Keratinocyte (primary cell): Measurements from ENCODE around the gene RBMS3. TPM values are rescaled to one million over a fixed set of nuclear protein-coding genes. Genes with fewer than 3 reads are reported as not detected.
A peak's percentile ranks its signal among the peaks of the same experiment; 100 is the strongest.

Experiments
- DNase-seq: peaks from one replicate; pipeline ENCODE4 v3.0.0-alpha.2; 2011; ENCODE audit warnings: low read depth, missing footprints, low spot score
- FAIRE-seq: peaks from 2 replicates; lab custom pipeline; 2011; peaks lifted over from hg19 to GRCh38; lab: Jason Lieb, UNC
- H2AFZ ChIP-seq: 2 replicates; pipeline ENCODE4 v1.6.0; 2012; ENCODE audit warnings: low read length, control low read depth, inconsistent platforms; ENCODE audit not compliant: control insufficient read depth
- H3K27ac ChIP-seq: 2 replicates; pipeline ENCODE4 v1.5.1; 2011; ENCODE audit warnings: low read length; ENCODE audit not compliant: control insufficient read depth, insufficient read depth
- H3K27me3 ChIP-seq: 3 replicates; pipeline ENCODE4 v1.6.0; 2011; ENCODE audit warnings: low read length; ENCODE audit not compliant: control insufficient read depth, insufficient read depth; ENCODE audit errors: extremely low read depth
- H3K36me3 ChIP-seq, 2 experiments: 2 replicates in 1 of 2; 3 replicates in 1 of 2; pipeline ENCODE4 v1.5.1; 2011; ENCODE audit warnings: low read length in 2 of 2, mild to moderate bottlenecking in 1 of 2; ENCODE audit not compliant: control insufficient read depth in 2 of 2, insufficient read depth in 2 of 2; ENCODE audit errors: extremely low read depth in 1 of 2
- H3K4me1 ChIP-seq: 3 replicates; pipeline ENCODE4 v1.5.1; 2011; ENCODE audit warnings: low read length; ENCODE audit not compliant: control insufficient read depth, insufficient read depth; ENCODE audit errors: extremely low read depth
- H3K4me2 ChIP-seq: 3 replicates; pipeline ENCODE4 v1.6.0; 2011; ENCODE audit warnings: low read depth, low read length; ENCODE audit not compliant: control insufficient read depth, insufficient read depth; ENCODE audit errors: extremely low read depth
- H3K4me3 ChIP-seq, 3 experiments: fragments of 200-600 bp in 1 of 3; sonication (generic) in 1 of 3; 2 replicates in 2 of 3; 3 replicates in 1 of 3; pipeline ENCODE4 v1.5.1; 2011 to 2016; ENCODE audit warnings: low read length in 3 of 3, mild to moderate bottlenecking in 3 of 3, control low read depth in 2 of 3, inconsistent platforms in 1 of 3, low read depth in 1 of 3, mixed read lengths in 1 of 3, mixed run types in 1 of 3, moderate library complexity in 1 of 3; ENCODE audit not compliant: control insufficient read depth in 2 of 3, insufficient read depth in 2 of 3; ENCODE audit errors: extremely low read depth in 1 of 3
- H3K79me2 ChIP-seq: 2 replicates; pipeline ENCODE4 v1.6.0; 2012; ENCODE audit warnings: low read length; ENCODE audit not compliant: control insufficient read depth, insufficient read depth
- H3K9ac ChIP-seq: 3 replicates; pipeline ENCODE4 v1.6.0; 2011; ENCODE audit warnings: low read length; ENCODE audit not compliant: control insufficient read depth, insufficient read depth; ENCODE audit errors: extremely low read depth
- H3K9me1 ChIP-seq: 3 replicates; pipeline ENCODE4 v1.6.0; 2011; ENCODE audit warnings: low read length; ENCODE audit not compliant: control insufficient read depth, insufficient read depth; ENCODE audit errors: extremely low read depth
- H3K9me3 ChIP-seq: 2 replicates; pipeline ENCODE4 v1.5.1; 2012; ENCODE audit warnings: low read depth, low read length; ENCODE audit not compliant: control insufficient read depth
- H4K20me1 ChIP-seq: 3 replicates; pipeline ENCODE4 v1.6.0; 2011; ENCODE audit warnings: low read length; ENCODE audit not compliant: control insufficient read depth, insufficient read depth; ENCODE audit errors: extremely low read depth
- EZH2 ChIP-seq: IDR thresholded peaks from one replicate; pipeline ENCODE4 v1.6.1; 2012; ENCODE audit warnings: inconsistent platforms, mild to moderate bottlenecking, low read length, moderate library complexity
- dilution Hi-C: fragments of 300-500 bp; cut with MboI; formaldehyde crosslinking; loops from one replicate; pipeline ENCODE4 v1.7.0; 2020; ENCODE audit warnings: low sequenced_read_pairs; ENCODE audit not compliant: extremely low pct_ligation_motif_present
- polyA plus RNA-seq, 5 experiments: library from polyadenylated mRNA; depleted of rRNA in 3 of 5; stranded (reverse) in 3 of 5; stranded (forward) in 1 of 5; unstranded in 1 of 5; fragments of >200 nt; gene quantifications; 1 replicate in 1 of 5; 2 replicates in 3 of 5; 3 replicates in 1 of 5; pipeline versions ENCODE4 v1.2.1 to v1.2.3, GENCODE V29; 2011 to 2012; ENCODE audit warnings: missing spikeins in 2 of 5, low read depth in 1 of 5, low replicate concordance in 1 of 5
- TF ChIP-seq, protein P1 (sequence below), 3 experiments: IDR thresholded peaks in 1 of 3; conservative IDR thresholded peaks in 1 of 3; optimal IDR thresholded peaks in 1 of 3; 2 replicates in 2 of 3; 3 replicates in 1 of 3; pipeline versions ENCODE3 to v1.5.1; 2011; ENCODE audit warnings: low read length in 3 of 3, mild to moderate bottlenecking in 3 of 3, moderate library complexity in 2 of 3, control low read depth in 1 of 3, inconsistent platforms in 1 of 3; ENCODE audit not compliant: insufficient read depth in 2 of 3; ENCODE audit errors: extremely low read depth in 1 of 3

RBMS3 gene
- polyA plus RNA-seq, 1 donor (not counting 4 experiments of a cell fraction or from before 2014, with no cell fraction given), result 2.3 TPM

DNA sequence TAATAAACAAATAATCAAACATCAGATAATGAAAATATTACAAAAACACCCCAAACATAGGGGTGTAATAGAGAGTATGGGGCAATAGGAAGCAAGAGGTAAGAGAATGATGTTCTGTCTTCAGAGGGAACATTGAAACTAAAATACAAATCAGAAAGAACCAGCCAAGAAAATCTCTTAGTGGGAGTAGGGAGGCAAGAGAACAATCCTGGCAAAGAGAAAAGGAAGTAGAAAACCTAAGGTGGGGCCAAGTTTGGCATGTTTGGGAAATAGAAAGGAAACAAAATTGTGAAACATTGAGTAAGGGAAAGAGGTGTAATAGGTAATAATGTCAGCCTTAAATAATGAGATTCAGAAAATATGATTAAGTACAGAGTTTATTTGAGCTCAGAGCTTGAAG, 467.1 kb downstream of the RBMS3 start:
- no peak overlapping the region for H3K4me3 ChIP-seq
- DNase-seq, result no peak
- no peaks in the 10 kb centered on the region for H3K9me3 ChIP-seq
- no peaks in the 10 kb centered on the region for H3K27me3 ChIP-seq
- no peaks in the 10 kb centered on the region for H3K9me1 ChIP-seq
- peak overlapping the region; percentile 22 for H3K4me2 ChIP-seq
- H3K9ac ChIP-seq, result no peak overlapping the region
- H3K36me3 ChIP-seq, result no peaks in the 10 kb centered on the region
- H2AFZ ChIP-seq, result peak overlapping the region; percentile 23
- H3K27ac ChIP-seq, result no peak overlapping the region
- TF ChIP-seq, protein P1, sequence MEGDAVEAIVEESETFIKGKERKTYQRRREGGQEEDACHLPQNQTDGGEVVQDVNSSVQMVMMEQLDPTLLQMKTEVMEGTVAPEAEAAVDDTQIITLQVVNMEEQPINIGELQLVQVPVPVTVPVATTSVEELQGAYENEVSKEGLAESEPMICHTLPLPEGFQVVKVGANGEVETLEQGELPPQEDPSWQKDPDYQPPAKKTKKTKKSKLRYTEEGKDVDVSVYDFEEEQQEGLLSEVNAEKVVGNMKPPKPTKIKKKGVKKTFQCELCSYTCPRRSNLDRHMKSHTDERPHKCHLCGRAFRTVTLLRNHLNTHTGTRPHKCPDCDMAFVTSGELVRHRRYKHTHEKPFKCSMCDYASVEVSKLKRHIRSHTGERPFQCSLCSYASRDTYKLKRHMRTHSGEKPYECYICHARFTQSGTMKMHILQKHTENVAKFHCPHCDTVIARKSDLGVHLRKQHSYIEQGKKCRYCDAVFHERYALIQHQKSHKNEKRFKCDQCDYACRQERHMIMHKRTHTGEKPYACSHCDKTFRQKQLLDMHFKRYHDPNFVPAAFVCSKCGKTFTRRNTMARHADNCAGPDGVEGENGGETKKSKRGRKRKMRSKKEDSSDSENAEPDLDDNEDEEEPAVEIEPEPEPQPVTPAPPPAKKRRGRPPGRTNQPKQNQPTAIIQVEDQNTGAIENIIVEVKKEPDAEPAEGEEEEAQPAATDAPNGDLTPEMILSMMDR (optimal IDR thresholded peaks at IDR 0.05 in 1 of 3, IDR thresholded peaks at IDR 0.05 in 1 of 3, conservative IDR thresholded peaks at IDR 0.05 in 1 of 3; ENCODE audit: extremely low read depth in 1 of 3, insufficient read depth in 2 of 3, low read length in 3 of 3), result no peak
- no peak for TF ChIP-seq EZH2
- H3K79me2 ChIP-seq, result no peaks in the 10 kb centered on the region
- H4K20me1 ChIP-seq, result no peaks in the 10 kb centered on the region
- dilution Hi-C loops, result no loop called here
- H3K4me1 ChIP-seq, result no peaks in the 10 kb centered on the region
- peak; percentile 13 for FAIRE-seq

DNA sequence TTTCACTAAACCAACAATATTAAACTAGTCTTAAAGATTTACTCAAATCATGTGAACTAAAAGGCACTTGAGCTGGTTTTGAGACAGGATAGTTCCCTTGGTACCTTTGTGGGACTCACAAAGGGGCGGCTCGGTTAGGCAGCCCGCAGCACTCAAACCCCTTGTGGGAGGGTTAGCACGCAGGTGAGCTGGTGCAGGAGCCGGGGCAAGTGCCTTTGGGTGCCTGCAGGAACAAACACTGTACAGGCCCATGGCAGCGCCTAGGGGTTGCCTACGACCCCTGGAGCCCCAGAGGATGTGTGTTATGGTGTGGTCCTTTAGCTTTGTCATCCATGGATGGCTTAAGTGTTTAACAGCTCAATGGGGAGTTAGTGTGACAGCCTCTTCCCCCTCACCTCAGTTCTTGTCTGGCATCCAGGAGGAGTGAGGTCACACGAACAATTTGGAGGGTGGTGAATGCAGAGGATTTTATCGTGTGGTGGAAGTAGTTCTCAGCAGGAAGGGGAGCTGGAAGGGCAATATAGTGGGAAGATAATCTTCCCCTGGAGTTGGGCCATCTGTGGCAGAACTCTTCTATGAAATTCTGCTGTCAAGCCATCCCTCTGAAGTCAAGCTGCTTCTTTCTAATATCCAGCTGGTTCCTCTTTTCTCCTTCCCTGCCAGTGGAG, 470.9 kb downstream of the RBMS3 start:
- Histone ChIP-seq H3K9me1 (no peaks in the 10 kb centered on the region), H2AFZ (no peak overlapping the region)
- FAIRE-seq, result no peak

More for the DNA sequence above, 470.9 kb downstream of the RBMS3 start:
- Histone ChIP-seq H3K9ac (no peak overlapping the region), H3K4me2 (no peak overlapping the region), H3K27me3 (no peaks in the 10 kb centered on the region), H3K27ac (no peak overlapping the region), H4K20me1 (no peaks in the 10 kb centered on the region), H3K36me3 (no peaks in the 10 kb centered on the region), H3K4me1 (peaks cover 3% of the 10 kb centered on the region), H3K79me2 (no peaks in the 10 kb centered on the region), H3K4me3 (no peak overlapping the region), H3K9me3 (no peaks in the 10 kb centered on the region)
- dilution Hi-C loops, result no loop called here
- DNase-seq, result no peak
- TF ChIP-seq, protein P1 (optimal IDR thresholded peaks at IDR 0.05 in 1 of 3, IDR thresholded peaks at IDR 0.05 in 1 of 3, conservative IDR thresholded peaks at IDR 0.05 in 1 of 3; ENCODE audit: extremely low read depth in 1 of 3, insufficient read depth in 2 of 3, low read length in 3 of 3), result no peak
- no peak for TF ChIP-seq EZH2
